A549 (cell line): Measurements from ENCODE around the gene AMN1.

ENCODE experiments used
- EHMT2 ChIP-seq: fragments of 200-600 bp; sonication (generic); IDR thresholded peaks from 2 replicates; pipeline ENCODE4 v1.6.1; 2016; ENCODE audit warnings: antibody characterized with exemption, low read depth, mild to moderate bottlenecking, moderate library complexity
- MYC ChIP-seq: IDR thresholded peaks from 2 replicates; pipeline ENCODE4 v1.6.1; 2012; ENCODE audit warnings: mild to moderate bottlenecking, inconsistent platforms, low read length, improper control_type of control experiment, borderline replicate concordance
- NPAS2 ChIP-seq: fragments of 250-450 bp; sonication (Bioruptor Pico); IDR thresholded peaks from 2 replicates; pipeline ENCODE4 v1.8.0; 2022; ENCODE audit warnings: mild to moderate bottlenecking, moderate library complexity, borderline replicate concordance
- PHF8 ChIP-seq: fragments of 200-600 bp; sonication (generic); IDR thresholded peaks from 2 replicates; pipeline ENCODE4 v1.6.1; 2016; ENCODE audit warnings: low read depth, mild to moderate bottlenecking, antibody characterized with exemption, moderate library complexity, borderline replicate concordance
- POLR2A ChIP-seq: IDR thresholded peaks from 2 replicates; pipeline ENCODE4 v1.6.1; 2012; ENCODE audit warnings: mild to moderate bottlenecking, low read length
- POLR2AphosphoS2 ChIP-seq: conservative IDR thresholded peaks from 2 replicates; pipeline ENCODE4 v1.6.1; 2012; ENCODE audit warnings: low read length, improper control_type of control experiment, inconsistent platforms
- RAD21 ChIP-seq, 2 experiments: fragments of >200 bp in 1 of 2; sonication (Bioruptor Twin) in 1 of 2; formaldehyde crosslinking in 1 of 2; IDR thresholded peaks in 1 of 2; conservative IDR thresholded peaks in 1 of 2; 2 replicates in 1 of 2; 3 replicates in 1 of 2; pipeline ENCODE4 v1.6.1; 2012 to 2018; ENCODE audit warnings: inconsistent platforms in 1 of 2
- REST ChIP-seq: fragments of 200-600 bp; sonication (generic); IDR thresholded peaks from 2 replicates; pipeline ENCODE4 v1.6.1; 2016; ENCODE audit warnings: antibody characterized with exemption, mild to moderate bottlenecking, moderate library complexity
- SMC3 ChIP-seq: fragments of >200 bp; sonication (Bioruptor Twin); formaldehyde crosslinking; IDR thresholded peaks from 3 replicates; pipeline ENCODE4 v1.6.1; 2018; ENCODE audit warnings: inconsistent platforms
- SREBF2 ChIP-seq: fragments of 450-650 bp; IDR thresholded peaks from 2 replicates; pipeline ENCODE4 v1.6.1; 2014; ENCODE audit warnings: mild to moderate bottlenecking, moderate library complexity
- TF ChIP-seq, protein P1 (sequence below): fragments of >200 bp; sonication (Bioruptor Twin); formaldehyde crosslinking; IDR thresholded peaks from 3 replicates; pipeline ENCODE4 v1.5.1; 2016

- TF ChIP-seq, protein P1, sequence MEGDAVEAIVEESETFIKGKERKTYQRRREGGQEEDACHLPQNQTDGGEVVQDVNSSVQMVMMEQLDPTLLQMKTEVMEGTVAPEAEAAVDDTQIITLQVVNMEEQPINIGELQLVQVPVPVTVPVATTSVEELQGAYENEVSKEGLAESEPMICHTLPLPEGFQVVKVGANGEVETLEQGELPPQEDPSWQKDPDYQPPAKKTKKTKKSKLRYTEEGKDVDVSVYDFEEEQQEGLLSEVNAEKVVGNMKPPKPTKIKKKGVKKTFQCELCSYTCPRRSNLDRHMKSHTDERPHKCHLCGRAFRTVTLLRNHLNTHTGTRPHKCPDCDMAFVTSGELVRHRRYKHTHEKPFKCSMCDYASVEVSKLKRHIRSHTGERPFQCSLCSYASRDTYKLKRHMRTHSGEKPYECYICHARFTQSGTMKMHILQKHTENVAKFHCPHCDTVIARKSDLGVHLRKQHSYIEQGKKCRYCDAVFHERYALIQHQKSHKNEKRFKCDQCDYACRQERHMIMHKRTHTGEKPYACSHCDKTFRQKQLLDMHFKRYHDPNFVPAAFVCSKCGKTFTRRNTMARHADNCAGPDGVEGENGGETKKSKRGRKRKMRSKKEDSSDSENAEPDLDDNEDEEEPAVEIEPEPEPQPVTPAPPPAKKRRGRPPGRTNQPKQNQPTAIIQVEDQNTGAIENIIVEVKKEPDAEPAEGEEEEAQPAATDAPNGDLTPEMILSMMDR: no peak
- TF ChIP-seq MYC: no peak
- TF ChIP-seq POLR2A: no peak
- no peak for TF ChIP-seq POLR2AphosphoS2
- TF ChIP-seq SREBF2: no peak
- TF ChIP-seq EHMT2: no peak
- no peak for TF ChIP-seq PHF8
- TF ChIP-seq NPAS2 (CRISPR knock-in tag): no peak
- TF ChIP-seq REST: no peak
- TF ChIP-seq RAD21 (conservative IDR thresholded peaks at IDR 0.05 in 1 of 2, IDR thresholded peaks at IDR 0.05 in 1 of 2): no peak
- no peak for TF ChIP-seq SMC3
Measured at GRCh38 chr12:31773867-31774266, 45.0 kb upstream of the AMN1 start.
